Cardiac septum (tissue), 1 donor: ENCODE results near the gene EPHA8. TPM values are rescaled to one million over a fixed set of nuclear protein-coding genes. Genes with fewer than 3 reads are reported as not detected.

ENCODE experiments used
- DNase-seq: peaks from one replicate; pipeline ENCODE4 v3.0.0-alpha.2; 2020; ENCODE audit warnings: low spot score
- intact Hi-C: fragments of 100-400 bp; cut with DNase I; formaldehyde crosslinking; loops from one replicate; pipeline ENCODE4 v1.14.0; 2022
- total RNA-seq: library from RNA; stranded (reverse); fragmentation: NEBNext Ultra II Directional; extraction: Animal tissue kit (Norgen Biotek cat#: 25700); gene quantifications from one replicate; pipeline ENCODE4 v1.2.1, GENCODE V29; 2021
- donor health status: DM: no; HTN: no; CAD: no.

The EPHA8 gene
- total RNA-seq, 1 donor from 2014 or later: not detected

DNA sequence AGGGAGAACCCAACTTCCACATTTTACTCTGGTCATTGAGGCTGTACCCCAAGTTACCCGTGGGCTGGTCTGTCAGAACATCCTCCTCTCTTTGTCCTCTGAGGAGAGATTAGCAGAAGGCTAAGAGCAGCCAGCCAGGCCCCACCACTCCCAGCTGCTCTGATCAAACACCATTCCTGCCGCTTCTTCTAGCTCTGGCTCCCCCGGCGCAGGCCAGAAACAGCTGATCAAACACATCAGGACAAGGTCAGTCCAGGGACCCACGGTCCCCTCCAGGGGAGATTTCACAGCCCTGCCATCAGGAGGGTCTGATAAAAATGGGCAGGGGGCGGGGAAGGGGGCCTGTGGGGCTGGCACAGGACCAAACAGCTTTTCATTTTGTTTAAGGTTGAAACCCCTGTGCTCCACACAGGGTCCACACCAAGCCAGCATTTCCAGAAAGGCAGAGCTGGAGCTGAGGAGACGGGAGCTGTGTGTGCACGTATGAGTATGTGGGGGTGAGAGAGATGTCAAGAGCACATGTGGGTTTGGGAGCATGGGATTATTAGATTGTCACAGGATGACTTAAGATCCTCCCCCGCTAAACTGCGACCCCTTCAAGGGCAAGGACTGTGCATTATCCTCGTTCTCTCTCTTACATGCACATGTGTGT is 29.9 kb upstream of the EPHA8 start:
- intact Hi-C loops: no loop called here
- DNase-seq: no peak

DNA sequence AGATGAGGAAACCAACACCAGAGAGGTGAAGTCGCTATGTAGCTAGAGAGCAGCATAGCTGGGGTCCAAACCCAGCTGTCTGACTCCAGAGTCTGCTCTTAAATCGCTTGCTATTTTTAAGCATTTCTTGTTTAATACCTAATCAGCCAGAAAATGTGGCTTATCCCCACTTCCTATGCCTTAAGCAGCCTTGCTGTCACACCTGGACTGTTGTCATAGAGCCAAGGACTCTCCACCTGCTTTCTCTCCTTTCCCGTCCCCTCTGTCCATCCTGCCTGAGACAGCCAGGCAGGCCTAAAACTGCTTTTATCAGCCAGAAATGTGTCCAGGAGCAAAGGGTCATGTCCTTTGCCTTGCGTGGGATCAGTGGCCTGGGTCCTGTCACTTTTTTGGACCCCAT is 28.3 kb upstream of the EPHA8 start:
- intact Hi-C loops: no loop called here

DNA sequence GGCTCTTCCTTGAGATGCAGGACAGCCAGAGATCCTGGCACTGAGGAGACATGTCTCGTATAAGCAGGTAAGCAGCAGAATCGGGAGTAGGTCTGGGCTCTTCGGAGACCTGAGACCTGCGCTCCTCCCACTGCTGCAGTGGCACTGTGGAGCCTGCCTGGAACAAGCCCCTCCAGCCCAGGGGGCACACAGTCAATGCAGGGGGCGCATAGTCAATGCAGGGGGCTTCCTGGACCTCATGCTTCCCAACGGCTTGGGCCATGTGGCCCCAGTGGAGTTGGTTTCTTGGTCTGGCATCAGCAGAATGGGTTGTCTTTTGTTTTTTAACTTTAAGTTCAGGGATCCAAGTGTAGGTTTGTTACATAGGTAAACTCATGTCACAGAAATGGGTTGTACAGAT is 27.9 kb upstream of the EPHA8 start:
- intact Hi-C loops: no loop called here
- no peak for DNase-seq

More for the DNA sequence above, 28.3 kb upstream of the EPHA8 start:
- DNase-seq: no peak

DNA sequence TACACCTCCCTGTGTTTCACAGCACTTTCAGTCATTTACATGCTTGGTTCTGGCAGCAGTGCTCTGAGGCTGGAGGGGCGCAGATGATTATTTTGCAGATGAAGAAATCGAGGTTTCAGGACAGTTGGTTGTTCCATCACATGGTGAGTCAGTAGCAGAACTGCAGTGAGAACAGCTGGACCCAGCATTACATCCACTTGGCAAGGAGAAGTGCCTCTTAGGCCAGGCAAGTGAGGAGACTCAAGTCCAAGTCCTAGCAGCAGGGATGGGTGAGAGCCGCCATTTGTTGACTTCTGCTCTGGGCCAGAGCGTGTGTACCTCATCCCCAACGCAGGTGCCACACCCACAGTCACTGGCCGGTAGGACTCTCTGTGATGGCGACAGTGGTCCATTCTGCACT is 26.8 kb upstream of the EPHA8 start:
- DNase-seq: no peak
- intact Hi-C loops: no loop called here

DNA sequence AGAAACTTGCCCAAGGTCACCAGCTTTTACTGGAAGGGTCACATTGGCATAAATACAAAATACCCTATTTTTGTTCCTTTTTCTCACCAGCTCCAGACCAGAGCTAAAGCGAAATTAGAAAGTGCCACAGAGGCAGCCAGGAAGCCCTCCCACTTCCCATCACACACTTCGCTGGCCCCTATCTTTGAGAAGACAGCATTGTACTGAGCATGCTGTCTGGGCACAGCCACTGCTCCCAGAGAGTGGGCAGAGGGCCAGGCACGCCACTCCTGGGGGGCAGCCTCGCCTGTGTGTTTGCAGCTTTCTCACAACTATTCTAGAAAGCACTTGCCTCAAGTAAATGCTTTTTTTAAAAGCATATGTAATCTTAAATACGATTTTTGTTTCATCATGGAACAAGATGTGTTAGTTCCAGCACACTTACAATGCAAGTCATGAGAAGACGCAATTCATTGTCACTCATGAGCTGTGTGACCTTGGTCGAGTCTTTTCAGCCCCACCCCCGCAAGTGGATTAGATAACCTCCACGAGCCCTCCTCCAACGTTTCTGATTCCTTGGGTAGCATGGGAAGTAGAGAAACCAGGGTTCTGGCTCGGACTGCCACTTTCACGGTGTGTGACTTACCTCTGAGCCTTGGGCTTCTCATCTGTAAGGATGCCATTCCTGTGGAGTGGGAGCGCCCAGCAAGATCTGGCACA is 25.7 kb upstream of the EPHA8 start:
- intact Hi-C loops: no loop called here
- DNase-seq: no peak

DNA sequence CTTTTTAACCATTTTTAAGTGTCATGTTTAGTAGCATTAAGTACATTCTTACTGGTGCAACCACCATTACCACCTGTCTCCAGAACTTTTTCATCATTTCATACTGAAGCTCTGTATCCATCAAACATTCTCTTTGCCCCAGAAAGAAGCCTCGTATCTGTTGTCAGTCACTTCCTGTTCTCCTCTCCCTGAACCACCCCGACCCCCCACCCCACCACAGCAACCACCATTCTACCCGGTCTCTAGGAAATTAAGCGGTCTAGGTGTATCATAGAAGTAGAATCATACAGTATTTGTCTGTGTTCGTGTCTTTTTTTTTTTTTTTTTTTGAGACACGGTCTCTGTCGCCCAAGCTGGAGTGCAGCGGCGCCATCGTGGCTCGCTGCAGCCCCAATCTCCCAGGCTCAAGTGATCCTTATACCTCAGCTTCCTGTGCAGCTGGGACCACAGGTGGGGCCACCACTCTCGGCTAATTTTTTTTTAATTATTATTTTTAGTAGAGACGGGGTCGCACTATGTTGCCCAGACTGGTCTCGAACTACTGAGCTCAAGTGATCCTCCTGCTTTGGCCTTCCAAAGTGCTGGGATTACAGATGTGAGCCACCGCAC is 23.7 kb upstream of the EPHA8 start:
- intact Hi-C loops: no loop called here
- no peak for DNase-seq

DNA sequence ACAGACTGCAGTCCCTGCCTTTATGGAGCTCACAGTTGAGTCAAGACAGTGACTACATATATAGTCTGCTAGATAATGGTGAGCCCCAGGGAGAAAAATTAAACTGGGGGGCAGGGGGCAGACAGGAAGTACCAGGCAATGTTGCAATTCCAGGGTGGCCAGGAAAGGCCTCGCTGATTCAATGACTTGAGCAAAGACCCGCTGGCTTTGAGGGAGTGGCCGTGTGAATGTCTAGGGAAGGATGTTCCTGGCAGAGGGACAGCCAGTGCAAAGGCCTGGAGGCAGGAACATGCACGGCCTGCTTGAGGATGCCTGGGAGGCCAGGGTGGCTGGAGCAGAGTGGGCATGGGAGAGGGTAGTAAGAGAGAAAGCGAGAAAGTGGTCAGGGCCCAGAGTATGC is 23.0 kb upstream of the EPHA8 start:
- no peak for DNase-seq
- intact Hi-C loops: no loop called here

DNA sequence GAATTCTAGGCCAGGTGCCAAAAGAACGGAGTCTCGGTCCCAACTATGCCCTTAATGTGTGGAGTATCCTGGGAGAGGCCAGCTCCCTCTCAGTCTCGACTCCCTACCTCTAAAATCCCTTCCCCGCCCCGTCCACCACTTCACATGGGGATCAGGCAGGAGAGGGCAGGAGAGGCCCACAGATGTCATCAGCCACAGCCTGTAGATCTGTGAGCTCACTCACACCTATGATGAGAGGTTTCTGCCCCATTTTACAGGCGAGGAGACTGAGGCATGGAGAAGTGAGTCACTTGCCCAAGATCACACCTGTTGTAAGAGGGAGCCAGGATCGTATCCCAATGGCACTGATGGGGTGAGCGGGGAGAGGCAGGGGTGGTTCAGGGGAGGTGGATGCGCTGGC is 20.4 kb upstream of the EPHA8 start:
- no peak for DNase-seq
- intact Hi-C loops: no loop called here

DNA sequence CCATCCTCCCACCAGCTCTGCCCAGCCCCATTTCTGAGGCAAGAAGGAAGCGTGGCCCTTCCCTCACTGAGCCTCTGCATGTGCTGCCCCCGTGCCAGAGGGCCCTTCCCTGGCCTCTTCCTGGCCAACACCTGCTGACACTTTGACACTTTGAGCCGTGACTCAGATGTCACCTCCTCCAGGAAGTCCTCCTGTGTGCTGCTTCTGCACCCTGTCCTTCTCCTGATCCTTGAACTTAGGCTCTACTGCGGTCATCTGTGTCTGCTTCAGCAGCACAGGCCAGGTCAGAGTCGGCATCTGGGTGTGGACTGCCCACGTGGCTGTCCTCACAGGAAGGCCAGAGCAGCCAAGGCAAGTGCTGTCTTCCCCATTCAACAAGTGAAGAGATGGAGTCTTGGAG is 19.6 kb upstream of the EPHA8 start:
- DNase-seq: no peak
- intact Hi-C loops: no loop called here

DNA sequence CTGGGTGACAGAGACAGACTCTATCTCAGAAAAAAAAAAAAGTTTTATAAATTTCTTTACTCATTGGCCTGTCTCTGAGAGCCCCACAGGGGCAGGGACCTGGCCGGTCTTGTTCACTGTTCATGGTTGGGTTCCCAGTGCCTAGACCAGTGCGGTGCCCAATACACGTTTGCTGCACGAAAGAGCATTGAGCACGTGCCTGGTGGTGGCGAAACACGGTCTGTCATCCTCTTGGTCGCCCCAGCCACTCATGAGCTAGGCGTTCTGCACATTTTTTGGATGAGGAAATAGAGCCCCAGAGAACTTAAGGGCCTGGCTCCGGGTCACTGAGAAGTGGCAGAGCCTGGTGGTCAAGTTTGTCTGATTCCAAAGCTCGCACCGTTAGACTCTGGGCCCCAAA is 18.7 kb upstream of the EPHA8 start:
- no peak for DNase-seq
- intact Hi-C loops: no loop called here

DNA sequence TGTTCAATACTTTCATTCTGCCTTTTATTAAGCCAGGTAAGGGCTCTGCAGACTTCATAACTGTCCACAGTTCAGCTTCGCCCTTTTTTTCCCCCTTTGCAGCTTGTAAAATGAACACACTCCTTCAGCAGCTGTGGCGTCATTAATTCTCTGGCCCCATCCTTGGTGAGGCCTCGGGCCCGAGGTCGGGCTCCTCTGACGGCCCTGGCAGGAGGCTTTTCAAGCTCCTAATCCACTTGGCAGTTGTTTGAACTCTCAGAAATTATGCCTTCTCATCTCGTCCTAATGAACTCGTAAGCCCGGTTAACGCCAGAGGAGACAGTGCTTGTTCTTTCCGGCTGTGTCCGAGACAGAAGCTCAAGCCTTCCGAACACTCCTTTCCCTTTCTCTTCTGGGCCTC is 18.1 kb upstream of the EPHA8 start:
- intact Hi-C loops: no loop called here
- DNase-seq: no peak

DNA sequence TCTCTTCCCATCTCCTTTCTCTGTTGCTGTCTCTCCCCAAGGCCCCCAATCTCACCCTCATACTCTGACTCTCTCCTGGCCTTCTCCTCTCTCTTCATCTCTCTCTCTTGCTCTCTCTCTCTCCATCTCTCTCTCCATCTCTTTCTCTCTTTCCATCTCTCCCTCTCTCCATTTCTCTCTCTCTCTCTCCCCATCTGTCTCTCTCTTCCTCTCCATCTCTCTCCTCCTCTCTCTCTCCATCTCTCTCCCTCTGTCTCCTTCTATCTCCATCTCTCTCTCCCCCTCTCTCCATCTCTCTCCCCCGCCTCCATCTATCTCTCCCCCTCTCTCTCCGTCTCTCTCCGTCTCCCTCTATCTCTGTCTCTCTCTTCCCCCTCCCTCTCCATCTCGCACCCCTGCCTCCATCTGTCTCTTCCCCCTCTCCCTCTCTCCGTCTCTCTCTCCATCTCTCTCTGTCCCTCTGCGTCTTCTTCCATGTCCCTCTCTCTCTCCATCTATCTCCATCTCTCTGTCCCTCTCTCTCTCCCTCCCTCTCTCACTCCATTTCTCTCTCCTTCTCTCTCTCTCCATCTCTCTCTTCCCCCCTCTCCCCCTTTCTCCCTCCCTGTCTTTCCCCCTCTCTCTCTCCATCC is 16.0 kb upstream of the EPHA8 start:
- no peak for DNase-seq
- intact Hi-C loops: no loop called here

DNA sequence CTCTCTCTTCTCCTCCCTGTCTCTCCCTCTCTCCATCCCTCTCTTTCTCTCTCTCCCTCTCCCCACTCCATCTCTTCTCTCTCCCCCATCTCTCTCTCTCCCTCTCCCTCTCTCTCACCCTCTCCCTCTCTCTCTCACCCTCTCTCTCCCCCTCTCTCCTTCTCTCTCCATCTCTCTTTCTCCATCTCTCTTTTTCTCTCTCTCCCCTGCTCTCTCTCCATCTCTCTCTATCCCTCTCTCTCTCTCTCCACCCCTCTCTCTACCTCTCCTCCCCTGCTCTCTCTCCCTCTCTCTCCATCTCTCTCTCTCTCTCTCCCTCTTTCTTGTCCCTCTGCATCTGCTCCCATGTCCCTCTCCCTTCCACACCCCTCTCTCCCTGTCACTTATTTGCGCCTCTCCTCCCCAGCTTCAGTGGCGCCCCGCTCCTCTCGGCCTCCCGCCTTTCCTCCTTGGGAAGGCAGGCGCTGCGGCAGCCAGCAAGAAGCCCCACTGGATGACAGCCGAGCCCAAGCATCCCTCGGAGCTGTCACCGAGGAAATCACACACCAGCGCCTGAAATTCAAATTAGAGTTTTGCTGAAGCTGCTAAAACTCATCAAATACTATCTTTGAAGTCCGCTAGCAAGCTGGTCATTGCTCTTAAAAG is 15.3 kb upstream of the EPHA8 start:
- intact Hi-C loops: no loop called here
- DNase-seq: no peak

DNA sequence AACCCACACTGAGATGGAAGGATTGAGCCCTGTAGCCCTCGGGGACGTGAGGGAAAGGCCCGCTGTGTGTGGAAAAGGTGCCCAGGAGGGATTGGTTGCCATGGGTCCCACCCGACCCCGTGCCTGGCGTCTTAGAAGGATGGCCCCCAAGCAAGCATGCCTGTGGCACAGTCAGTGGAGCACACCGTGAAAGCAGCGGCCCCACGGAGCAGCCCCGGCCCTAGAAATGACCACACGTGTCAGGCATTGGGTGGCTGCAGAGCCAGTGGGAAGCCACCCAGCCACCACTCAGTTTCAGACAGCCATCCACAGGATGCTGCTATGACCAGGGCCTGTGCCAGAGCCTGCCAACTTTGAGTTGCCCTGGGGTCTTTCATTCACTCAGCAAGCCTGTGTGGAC is 13.3 kb upstream of the EPHA8 start:
- intact Hi-C loops: no loop called here
- DNase-seq: no peak

DNA sequence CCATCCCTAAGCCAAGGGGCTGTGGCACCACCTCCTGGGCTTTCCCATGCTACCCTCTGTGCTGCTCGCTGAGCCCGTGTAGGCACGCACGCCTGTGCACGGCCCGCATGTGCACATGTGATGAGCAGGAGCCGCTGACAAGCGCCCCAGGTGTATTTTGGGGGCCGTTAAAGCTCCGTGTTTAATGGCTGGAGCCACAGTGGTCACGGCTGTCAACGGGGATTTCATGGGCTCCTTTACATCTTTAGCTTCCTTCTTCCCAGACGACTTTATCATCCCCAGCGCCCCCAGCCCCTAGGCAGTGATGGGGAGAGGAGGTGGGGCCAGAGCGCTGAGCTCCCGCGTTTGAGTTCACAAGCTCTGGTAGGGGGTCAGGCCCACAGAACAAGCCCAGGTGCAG is 11.7 kb upstream of the EPHA8 start:
- intact Hi-C loops: no loop called here
- no peak for DNase-seq

DNA sequence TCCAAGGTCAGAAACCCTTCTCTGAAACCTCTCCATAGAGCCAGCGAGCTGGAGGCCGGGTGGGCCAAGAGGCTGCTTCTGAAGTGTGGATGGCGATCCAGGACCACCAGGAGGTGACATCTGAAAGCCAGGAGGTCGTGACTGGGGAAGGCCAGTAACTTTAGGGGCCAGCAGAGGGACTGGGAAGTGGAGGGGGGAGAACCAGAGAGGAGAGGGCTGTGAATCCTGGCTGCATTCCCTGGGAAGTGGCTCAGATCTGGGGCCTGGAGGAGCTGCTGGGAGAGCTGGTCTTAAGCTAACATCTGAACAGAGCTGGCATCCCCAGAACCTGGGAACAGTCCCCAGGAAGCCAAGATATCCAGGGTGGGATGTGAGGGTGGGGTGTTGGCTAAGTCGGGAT is 11.3 kb upstream of the EPHA8 start:
- no peak for DNase-seq
- intact Hi-C loops: no loop called here

DNA sequence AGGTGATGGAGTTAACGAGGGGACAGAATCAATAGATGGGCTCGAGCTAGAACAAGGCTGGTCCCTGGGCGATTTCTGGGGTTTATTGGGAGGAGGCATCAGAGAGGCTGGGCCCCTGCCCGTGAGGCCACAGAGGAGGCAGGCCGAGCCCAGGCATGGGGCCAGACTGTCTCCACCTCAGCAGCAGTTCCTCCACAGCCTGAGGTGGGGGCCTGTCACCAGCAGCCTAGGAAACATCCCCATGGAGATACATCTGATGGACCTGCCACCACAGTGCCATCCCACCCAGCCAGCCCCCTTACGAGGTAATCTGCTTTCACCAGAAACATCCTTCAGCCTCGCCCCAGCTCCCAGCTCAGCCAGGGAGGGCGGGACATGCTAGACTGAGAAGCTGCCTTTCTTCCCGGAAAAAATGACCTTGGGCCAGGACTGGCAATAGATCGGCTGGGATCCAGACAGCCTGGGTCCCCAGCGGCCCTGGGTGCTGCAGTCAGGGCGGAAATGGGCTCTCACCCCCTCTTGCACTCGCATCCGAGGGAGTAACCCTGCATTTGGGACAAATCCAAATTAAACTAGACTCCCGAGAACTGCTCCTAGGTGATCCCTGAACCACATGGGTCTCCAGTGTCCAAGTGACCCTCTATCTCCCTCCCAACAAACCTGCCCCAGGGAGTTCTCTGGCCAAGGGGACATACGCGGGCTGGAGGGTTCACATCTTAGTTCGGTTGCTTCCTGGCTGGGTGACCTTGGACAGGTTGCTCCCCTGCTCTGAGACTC is 10.0 kb upstream of the EPHA8 start:
- no peak for DNase-seq
- intact Hi-C loops: no loop called here

DNA sequence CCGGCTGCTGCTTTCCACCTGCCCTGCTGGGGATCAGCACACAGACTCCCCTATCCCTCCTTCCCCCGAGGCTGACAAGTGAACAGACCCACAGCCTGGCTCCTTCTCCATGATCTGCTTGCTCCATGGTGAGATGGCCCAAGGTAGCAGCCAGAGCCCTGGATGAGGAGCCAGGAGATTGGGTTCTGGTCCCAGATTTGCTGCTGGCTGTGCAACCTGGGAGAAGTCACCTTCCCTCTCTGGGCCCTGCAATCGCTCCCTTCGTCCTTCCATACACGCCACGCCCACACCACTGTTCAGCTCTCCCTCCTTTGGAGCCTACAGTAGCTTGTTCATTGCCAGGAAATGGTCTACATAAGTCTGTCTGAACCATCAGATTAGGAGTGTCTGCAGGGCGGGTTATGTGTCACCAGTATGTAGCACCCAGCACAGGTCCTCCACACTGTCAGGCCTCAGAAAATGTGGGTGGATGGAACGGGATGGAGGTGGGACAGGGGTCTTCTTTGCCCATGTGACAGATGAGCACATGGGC is 9.2 kb upstream of the EPHA8 start:
- DNase-seq: no peak
- intact Hi-C loops: no loop called here

DNA sequence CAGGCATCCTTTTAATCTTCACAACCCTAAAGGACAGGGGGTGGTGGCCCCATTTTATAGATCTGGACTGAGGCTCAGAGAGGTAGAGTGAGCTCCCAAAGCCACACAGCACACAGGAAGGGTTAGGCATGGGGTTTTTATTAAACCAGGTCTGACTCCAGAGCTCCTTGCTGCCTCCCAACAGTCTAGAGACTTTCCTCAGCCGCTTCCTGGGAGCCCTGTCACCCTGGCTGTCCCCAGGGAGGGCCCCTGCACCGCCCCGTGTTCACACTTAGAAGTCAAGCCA is 8.0 kb upstream of the EPHA8 start:
- no peak for DNase-seq
- intact Hi-C loops: no loop called here
